BLaER1 (cell line): ENCODE measurements around the gene KCNS1.

Experiments used
- H3K27ac ChIP-seq: shearing (Covaris generic); formaldehyde crosslinking; 2 replicates; pipeline ENCODE4 v1.8.1; 2022
- H3K27me3 ChIP-seq: shearing (Covaris generic); formaldehyde crosslinking; 2 replicates; pipeline ENCODE4 v1.8.1; 2022
- H3K36me3 ChIP-seq: shearing (Covaris generic); formaldehyde crosslinking; 2 replicates; pipeline ENCODE4 v1.8.1; 2022
- H3K4me1 ChIP-seq: shearing (Covaris generic); formaldehyde crosslinking; 2 replicates; pipeline ENCODE4 v1.8.1; 2022
- H3K4me2 ChIP-seq: shearing (Covaris generic); formaldehyde crosslinking; 2 replicates; pipeline ENCODE4 v1.8.1; 2022
- H3K4me3 ChIP-seq: shearing (Covaris generic); formaldehyde crosslinking; 2 replicates; pipeline ENCODE4 v1.8.1; 2022
- H3K9ac ChIP-seq: shearing (Covaris generic); formaldehyde crosslinking; 2 replicates; pipeline ENCODE4 v1.8.1; 2022
- H3K9me3 ChIP-seq: shearing (Covaris generic); formaldehyde crosslinking; 2 replicates; pipeline ENCODE4 v1.8.1; 2022
- H4K20me1 ChIP-seq: shearing (Covaris generic); formaldehyde crosslinking; 2 replicates; pipeline ENCODE4 v1.8.1; 2022
- Cebpa-rat ChIP-seq: shearing (Covaris generic); IDR thresholded peaks from 2 replicates; pipeline ENCODE4 v1.8.1; 2022

Gene KCNS1

DNA sequence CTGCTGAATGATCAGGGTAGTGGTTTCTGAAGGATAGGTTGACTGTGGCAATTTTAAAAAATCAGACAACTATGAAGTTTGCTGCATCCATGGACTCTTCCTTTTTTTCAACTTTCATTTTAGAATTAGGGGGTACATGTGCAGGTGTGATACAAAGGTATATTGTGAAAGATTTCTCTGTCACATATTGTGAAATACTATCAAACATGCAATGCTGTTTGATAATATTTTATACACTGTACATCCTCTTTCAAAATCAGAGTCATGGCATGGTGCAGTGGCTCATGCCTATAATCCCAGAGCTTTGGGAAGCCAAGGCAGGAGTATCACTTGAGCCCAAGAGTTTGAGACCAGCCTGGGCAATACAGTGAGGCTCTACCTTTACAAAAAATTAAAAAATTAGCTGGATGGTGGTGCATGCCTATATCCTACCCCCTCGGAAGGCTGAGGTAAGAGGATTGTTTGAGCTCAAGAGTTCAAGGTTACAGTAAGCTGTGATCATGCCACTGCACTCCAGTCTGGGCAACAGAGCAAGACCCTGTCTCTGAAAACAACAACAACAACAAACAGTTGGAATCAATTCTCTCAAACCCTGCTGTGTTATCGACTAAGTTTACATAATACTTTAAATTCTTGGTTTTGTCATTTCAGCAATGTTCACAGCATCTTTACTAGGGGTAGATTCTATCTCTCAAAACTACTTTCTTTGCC, 18.8 kb upstream of the KCNS1 start:
- no peak for TF ChIP-seq Cebpa-rat
- Histone ChIP-seq H3K27me3 (no peaks in the 10 kb centered on the region), H3K4me3 (no peak overlapping the region)

DNA sequence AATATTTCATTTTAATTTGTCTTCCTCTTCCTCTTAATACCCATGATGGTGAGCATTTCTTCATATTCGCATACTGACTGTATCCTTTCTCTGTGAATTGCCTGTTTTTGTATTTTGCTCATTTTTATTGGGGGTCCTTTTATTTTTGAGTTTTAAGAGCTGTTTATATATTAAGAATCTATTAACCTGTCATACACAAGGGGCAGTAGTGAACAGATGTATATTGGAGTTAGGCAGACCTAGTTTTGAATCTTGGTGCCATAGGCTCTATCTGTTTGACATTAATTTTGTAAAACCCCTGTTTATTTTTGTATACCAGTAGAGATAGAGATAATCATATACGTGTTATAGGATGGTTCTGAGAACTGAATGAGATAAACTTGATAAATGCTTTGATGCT, 17.1 kb upstream of the KCNS1 start:
- no peaks in the 10 kb centered on the region for H4K20me1 ChIP-seq
- no peak overlapping the region for H3K27ac ChIP-seq
- H3K36me3 ChIP-seq = no peaks in the 10 kb centered on the region
- no peaks in the 10 kb centered on the region for H3K4me1 ChIP-seq
- no peak overlapping the region for H3K4me2 ChIP-seq
- no peak for TF ChIP-seq Cebpa-rat
- no peak overlapping the region for H3K9ac ChIP-seq
- H3K27me3 ChIP-seq = no peaks in the 10 kb centered on the region
- peaks cover 6% of the 10 kb centered on the region for H3K9me3 ChIP-seq
- no peak overlapping the region for H3K4me3 ChIP-seq

More for the DNA sequence above, 18.8 kb upstream of the KCNS1 start:
- no peak overlapping the region for H3K4me2 ChIP-seq
- H3K36me3 ChIP-seq = no peaks in the 10 kb centered on the region
- H3K9ac ChIP-seq = no peak overlapping the region
- H3K4me1 ChIP-seq = no peaks in the 10 kb centered on the region
- no peaks in the 10 kb centered on the region for H4K20me1 ChIP-seq
- peaks cover 6% of the 10 kb centered on the region for H3K9me3 ChIP-seq
- H3K27ac ChIP-seq = no peak overlapping the region

DNA sequence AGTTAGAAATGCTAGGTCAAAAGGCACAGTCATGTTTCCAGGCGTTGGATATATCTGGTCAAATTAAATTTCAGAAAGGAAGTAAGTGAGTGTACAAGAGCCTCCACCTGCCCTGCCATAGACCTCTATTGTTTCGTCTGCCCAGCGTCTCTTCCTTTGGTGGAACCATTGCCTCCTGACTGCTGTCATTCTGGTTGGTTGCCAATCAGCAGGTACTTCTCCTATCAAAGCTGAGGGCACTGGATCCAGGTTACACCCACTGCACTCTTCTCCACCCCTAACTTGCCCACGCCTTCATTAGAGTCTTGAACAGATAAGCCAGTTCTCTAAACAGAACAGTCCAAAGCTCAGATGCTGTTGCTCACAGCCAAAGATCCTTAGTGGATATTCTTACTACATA, 16.7 kb upstream of the KCNS1 start:
- H3K9me3 ChIP-seq = peaks cover 6% of the 10 kb centered on the region
- TF ChIP-seq Cebpa-rat = no peak

DNA sequence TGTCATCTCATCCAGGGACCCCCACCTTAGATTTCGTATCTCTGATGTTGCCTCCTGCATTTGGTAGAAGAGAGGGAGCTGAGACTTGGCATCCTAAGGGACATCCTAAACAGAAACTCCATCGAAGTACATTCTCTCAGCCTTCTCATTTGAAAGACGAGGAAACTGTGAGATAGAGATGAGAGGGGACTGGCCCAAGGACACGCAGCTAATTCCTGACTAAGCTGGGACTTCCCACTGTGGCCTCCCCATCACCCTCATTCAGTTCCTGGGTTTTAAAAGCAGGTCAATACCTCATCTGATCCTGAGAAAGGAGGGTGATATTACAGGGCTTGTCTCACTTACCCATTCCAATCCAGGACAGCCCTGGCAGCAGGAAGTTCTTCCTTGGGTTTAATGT, 14.9 kb upstream of the KCNS1 start:
- H3K27ac ChIP-seq = no peak overlapping the region
- no peak overlapping the region for H3K9ac ChIP-seq
- H3K4me2 ChIP-seq = no peak overlapping the region
- no peaks in the 10 kb centered on the region for H3K27me3 ChIP-seq
- H3K9me3 ChIP-seq = peaks cover 4% of the 10 kb centered on the region
- H3K36me3 ChIP-seq = no peaks in the 10 kb centered on the region
- H3K4me1 ChIP-seq = no peaks in the 10 kb centered on the region
- no peak overlapping the region for H3K4me3 ChIP-seq
- TF ChIP-seq Cebpa-rat = no peak
- no peaks in the 10 kb centered on the region for H4K20me1 ChIP-seq

More for the DNA sequence above, 16.7 kb upstream of the KCNS1 start:
- H3K4me1 ChIP-seq = no peaks in the 10 kb centered on the region
- H3K27me3 ChIP-seq = no peaks in the 10 kb centered on the region
- H4K20me1 ChIP-seq = no peaks in the 10 kb centered on the region
- no peak overlapping the region for H3K4me2 ChIP-seq
- no peak overlapping the region for H3K4me3 ChIP-seq
- no peaks in the 10 kb centered on the region for H3K36me3 ChIP-seq
- H3K9ac ChIP-seq = no peak overlapping the region
- no peak overlapping the region for H3K27ac ChIP-seq

DNA sequence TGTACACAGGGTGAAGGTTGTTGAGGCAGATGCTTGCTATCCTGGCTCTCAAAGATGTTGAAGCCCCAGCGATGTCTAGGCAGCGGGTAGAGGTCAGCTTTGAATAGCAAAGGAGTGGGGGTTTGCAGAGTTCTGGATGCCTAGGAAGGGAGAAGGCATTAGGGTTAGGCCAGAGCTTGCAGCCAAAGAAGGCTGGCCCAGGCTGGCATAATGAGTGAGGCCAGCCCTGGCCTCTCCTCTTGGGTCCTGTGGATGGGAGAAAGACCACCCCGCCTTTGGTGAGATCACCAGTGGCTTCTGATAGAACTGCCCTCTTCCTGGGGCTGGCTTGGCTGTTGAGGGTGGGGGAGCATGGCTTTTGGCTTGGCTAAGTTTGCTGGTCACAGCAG, 14.5 kb upstream of the KCNS1 start:
- TF ChIP-seq Cebpa-rat = no peak
- Histone ChIP-seq H3K36me3 (no peaks in the 10 kb centered on the region), H3K9me3 (no peaks in the 10 kb centered on the region), H3K4me3 (no peak overlapping the region), H3K4me2 (no peak overlapping the region), H3K27me3 (no peaks in the 10 kb centered on the region), H3K4me1 (no peaks in the 10 kb centered on the region), H4K20me1 (no peaks in the 10 kb centered on the region), H3K27ac (no peak overlapping the region), H3K9ac (no peak overlapping the region)

DNA sequence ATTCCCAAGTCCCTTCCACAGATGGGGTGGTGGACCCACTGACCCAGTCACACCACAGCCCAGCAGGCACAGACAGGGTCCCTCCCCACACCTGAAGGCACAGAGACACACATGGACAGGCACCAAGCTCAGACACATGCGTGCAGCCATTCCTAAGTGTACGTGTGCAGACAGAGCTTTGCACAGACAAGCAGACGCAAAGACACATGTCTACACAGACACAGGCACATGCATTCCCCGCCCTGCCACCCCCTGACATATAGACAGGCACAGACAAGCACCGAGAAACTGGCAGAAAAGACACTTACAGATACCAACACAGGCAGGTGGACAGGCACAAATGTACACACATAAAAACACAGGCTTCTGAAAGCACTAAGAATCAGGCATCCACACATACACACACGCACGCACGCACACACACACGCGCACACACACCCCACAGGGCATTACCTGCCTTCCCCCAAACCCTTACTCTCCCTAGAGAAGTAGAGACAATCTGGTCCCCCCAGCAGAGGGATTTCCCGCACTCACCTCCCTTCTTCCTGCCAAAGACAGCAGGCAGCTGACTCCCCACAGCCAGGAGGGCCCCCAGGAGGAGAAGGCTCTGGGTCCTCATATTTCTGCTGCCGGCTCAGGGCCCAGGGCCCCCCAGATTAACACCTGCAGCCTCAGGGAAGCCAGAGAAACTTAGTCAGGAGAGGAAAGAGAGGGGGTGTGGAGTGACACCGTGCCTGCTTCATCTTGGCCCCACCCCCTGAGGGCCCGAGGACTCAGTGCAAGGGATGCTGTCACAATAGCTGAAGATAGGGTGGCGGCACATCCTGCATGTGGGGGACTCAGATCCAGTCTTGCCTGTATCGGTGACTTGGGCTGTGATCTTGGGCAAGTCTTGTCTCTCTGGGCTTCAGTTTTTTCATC, 13.8 kb upstream of the KCNS1 start, which contains the start of gene WFDC5:
Gene WFDC5, minus strand, starts transcription at position 710 of the 921 bp plus-strand sequence. Its CDS starts 91 bp downstream, at position 619.
- Histone ChIP-seq H3K9me3 (no peaks in the 10 kb centered on the region), H3K4me1 (no peaks in the 10 kb centered on the region), H3K9ac (no peak within 1 kb of the TSS), H3K4me3 (no peak within 1 kb of the TSS), H4K20me1 (no peaks in the 10 kb centered on the region), H3K4me2 (no peak within 1 kb of the TSS), H3K36me3 (no peaks in the 10 kb centered on the region), H3K27me3 (no peaks in the 10 kb centered on the region), H3K27ac (no peak within 1 kb of the TSS)
- no peak for TF ChIP-seq Cebpa-rat

DNA sequence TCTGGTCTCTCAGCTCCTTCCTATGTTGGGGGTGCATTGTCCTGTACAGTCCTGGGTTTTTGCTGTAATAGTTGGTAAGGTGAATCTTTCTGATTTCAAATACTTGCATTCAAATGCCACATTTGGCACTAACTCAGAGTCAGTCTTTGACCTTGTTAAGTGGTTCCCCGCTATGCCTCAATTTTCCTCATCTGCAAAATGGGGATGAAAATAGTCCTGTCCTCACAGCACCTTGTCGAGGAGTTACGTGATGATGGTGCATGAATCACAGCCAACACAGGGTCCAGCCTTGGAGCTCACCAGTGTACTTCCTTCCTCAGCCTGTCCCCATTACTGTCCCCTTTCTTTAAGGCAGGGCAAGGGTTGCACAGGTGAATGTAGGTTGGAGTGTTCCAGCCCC, 12.9 kb upstream of the KCNS1 start:
- no peak overlapping the region for H3K4me2 ChIP-seq
- no peaks in the 10 kb centered on the region for H4K20me1 ChIP-seq
- H3K4me1 ChIP-seq = no peaks in the 10 kb centered on the region
- no peaks in the 10 kb centered on the region for H3K36me3 ChIP-seq
- no peak overlapping the region for H3K27ac ChIP-seq
- no peaks in the 10 kb centered on the region for H3K9me3 ChIP-seq
- H3K27me3 ChIP-seq = no peaks in the 10 kb centered on the region
- no peak overlapping the region for H3K4me3 ChIP-seq
- TF ChIP-seq Cebpa-rat = no peak
- no peak overlapping the region for H3K9ac ChIP-seq

DNA sequence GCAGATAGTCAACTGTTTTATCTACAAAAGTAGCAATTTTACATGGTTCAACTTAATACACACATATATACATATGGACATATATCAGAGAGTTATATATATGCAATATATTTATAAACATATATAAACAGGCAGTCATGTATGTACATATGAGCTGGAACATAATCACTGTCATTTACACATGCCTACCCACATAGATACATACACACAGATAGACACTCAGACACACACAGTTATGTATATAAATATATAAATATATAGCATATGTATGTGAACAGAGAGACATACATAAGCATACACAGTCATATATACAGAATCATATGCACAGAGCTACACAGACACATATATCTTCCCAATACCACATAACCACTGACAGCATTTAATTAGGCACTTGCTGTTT, 11.8 kb upstream of the KCNS1 start:
- Histone ChIP-seq H3K27me3 (no peaks in the 10 kb centered on the region), H4K20me1 (no peaks in the 10 kb centered on the region), H3K9me3 (no peaks in the 10 kb centered on the region), H3K36me3 (no peaks in the 10 kb centered on the region), H3K27ac (no peak overlapping the region), H3K4me3 (no peak overlapping the region), H3K4me1 (no peaks in the 10 kb centered on the region), H3K9ac (no peak overlapping the region), H3K4me2 (no peak overlapping the region)
- TF ChIP-seq Cebpa-rat = no peak

DNA sequence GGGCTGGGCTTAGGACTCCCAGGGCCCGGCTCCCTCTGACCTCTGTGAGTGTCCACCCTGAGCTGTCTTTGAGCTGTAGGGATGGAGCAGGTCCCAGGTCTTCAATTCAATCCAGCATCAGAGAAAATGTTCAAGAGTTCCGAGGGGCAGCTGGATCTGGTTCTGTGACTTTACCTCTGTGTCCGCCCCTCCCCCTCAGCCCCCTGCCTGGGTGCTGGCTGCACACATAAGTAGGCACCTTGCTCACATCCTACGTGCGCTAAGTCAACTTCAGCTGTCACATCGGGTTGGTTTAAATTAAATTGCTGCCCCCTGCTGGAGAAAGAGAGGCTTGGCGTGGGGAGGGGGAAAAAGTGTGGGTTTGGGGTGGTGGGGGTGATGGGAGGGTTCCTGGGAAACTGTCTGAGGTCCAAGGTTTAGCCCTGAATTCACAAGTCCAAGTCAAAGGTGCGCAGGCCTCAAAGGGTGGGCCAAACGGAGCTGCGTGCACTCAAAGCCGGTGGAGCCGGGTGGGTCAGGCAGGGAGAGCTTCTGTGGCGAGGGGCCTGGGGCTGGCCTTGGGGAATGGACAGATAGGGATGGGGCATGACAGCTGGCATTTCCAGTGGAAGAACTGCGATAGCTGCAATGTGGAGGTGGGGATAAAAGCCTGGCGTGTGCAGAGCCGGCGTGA, 11.0 kb upstream of the KCNS1 start:
- H3K4me1 ChIP-seq = no peaks in the 10 kb centered on the region
- TF ChIP-seq Cebpa-rat = no peak
- H3K9ac ChIP-seq = no peak overlapping the region
- no peaks in the 10 kb centered on the region for H3K27me3 ChIP-seq
- no peak overlapping the region for H3K27ac ChIP-seq
- H3K4me2 ChIP-seq = no peak overlapping the region
- H3K4me3 ChIP-seq = no peak overlapping the region
- H3K9me3 ChIP-seq = no peaks in the 10 kb centered on the region
- H3K36me3 ChIP-seq = no peaks in the 10 kb centered on the region
- H4K20me1 ChIP-seq = no peaks in the 10 kb centered on the region

DNA sequence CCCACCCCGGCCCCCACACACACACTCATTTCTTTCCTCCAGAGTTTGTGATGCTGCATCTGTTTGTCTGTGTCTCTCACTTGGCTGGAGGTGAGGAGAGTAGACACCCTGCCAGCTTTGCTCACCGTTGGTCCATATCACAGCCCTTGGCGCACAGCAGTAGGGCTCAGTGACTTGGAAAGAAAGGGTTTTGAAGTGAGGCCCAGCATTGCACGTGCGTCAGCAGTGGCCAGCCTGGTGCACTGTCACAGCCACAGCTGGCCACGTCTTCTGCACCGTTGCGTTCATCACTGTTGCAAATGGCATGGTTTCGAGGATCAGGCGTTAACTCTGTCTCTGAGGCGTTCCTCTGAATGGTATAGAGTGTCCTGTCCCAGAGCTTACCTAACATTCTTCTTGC, 10.4 kb upstream of the KCNS1 start:
- H3K27ac ChIP-seq = no peak overlapping the region
- H3K9me3 ChIP-seq = no peaks in the 10 kb centered on the region
- no peaks in the 10 kb centered on the region for H3K36me3 ChIP-seq
- H4K20me1 ChIP-seq = no peaks in the 10 kb centered on the region
- H3K4me1 ChIP-seq = no peaks in the 10 kb centered on the region
- no peak overlapping the region for H3K4me2 ChIP-seq
- no peak for TF ChIP-seq Cebpa-rat
- no peak overlapping the region for H3K4me3 ChIP-seq
- H3K9ac ChIP-seq = no peak overlapping the region
- H3K27me3 ChIP-seq = no peaks in the 10 kb centered on the region
